Fibroblast of villous mesenchyme (primary cell): ENCODE data around the gene PDZD7. TPM values are rescaled to one million over a fixed set of nuclear protein-coding genes. Genes with fewer than 3 reads are reported as not detected.

Source experiments
- DNase-seq: peaks from one replicate; pipeline ENCODE4 v3.0.0-alpha.2; 2010; ENCODE audit warnings: low read depth
- H3K4me3 ChIP-seq: 2 replicates; pipeline ENCODE4 v1.5.1; 2011; ENCODE audit warnings: low read depth, mild to moderate bottlenecking, low read length
- total RNA-seq: library from RNA; depleted of rRNA; stranded (reverse); fragments of >200 nt; gene quantifications from 2 replicates; pipeline ENCODE4 v1.2.3, GENCODE V29; 2012
- TF ChIP-seq, protein P1 (sequence below): IDR thresholded peaks from 2 replicates; pipeline ENCODE4 v1.5.1; 2012; ENCODE audit warnings: low read depth, mild to moderate bottlenecking, low read length; ENCODE audit not compliant: insufficient read depth

The PDZD7 gene
- total RNA-seq, 1 donor, result 1.7 TPM

GRCh38 chr10:101065481-101066145 is 34.7 kb upstream of the PDZD7 start:
- DNase-seq, result peak; percentile 68
- TF ChIP-seq, protein P1, sequence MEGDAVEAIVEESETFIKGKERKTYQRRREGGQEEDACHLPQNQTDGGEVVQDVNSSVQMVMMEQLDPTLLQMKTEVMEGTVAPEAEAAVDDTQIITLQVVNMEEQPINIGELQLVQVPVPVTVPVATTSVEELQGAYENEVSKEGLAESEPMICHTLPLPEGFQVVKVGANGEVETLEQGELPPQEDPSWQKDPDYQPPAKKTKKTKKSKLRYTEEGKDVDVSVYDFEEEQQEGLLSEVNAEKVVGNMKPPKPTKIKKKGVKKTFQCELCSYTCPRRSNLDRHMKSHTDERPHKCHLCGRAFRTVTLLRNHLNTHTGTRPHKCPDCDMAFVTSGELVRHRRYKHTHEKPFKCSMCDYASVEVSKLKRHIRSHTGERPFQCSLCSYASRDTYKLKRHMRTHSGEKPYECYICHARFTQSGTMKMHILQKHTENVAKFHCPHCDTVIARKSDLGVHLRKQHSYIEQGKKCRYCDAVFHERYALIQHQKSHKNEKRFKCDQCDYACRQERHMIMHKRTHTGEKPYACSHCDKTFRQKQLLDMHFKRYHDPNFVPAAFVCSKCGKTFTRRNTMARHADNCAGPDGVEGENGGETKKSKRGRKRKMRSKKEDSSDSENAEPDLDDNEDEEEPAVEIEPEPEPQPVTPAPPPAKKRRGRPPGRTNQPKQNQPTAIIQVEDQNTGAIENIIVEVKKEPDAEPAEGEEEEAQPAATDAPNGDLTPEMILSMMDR, result no peak
- H3K4me3 ChIP-seq, result peak overlapping the region; percentile 69

DNA sequence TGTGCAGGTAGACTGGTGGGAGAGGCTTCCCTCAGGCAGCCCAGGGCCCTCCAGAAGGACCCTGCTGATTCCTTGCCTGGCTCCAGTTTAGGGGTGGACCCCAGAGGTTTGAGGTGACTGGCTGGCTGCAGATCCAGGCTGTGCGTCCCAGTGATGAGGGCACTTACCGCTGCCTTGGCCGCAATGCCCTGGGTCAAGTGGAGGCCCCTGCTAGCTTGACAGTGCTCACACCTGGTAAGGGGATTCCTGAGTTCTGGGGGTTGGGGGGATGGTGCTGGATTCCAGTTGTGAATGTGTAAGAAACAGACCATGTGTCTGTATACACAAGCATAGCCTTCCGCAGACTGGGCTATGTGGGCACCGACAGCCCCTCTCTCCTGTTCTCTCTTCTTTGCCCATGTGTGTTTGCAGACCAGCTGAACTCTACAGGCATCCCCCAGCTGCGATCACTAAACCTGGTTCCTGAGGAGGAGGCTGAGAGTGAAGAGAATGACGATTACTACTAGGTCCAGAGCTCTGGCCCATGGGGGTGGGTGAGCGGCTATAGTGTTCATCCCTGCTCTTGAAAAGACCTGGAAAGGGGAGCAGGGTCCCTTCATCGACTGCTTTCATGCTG is 33.6 kb upstream of the PDZD7 start:
- H3K4me3 ChIP-seq, result no peak overlapping the region
- TF ChIP-seq, protein P1, result no peak
- no peak for DNase-seq

DNA sequence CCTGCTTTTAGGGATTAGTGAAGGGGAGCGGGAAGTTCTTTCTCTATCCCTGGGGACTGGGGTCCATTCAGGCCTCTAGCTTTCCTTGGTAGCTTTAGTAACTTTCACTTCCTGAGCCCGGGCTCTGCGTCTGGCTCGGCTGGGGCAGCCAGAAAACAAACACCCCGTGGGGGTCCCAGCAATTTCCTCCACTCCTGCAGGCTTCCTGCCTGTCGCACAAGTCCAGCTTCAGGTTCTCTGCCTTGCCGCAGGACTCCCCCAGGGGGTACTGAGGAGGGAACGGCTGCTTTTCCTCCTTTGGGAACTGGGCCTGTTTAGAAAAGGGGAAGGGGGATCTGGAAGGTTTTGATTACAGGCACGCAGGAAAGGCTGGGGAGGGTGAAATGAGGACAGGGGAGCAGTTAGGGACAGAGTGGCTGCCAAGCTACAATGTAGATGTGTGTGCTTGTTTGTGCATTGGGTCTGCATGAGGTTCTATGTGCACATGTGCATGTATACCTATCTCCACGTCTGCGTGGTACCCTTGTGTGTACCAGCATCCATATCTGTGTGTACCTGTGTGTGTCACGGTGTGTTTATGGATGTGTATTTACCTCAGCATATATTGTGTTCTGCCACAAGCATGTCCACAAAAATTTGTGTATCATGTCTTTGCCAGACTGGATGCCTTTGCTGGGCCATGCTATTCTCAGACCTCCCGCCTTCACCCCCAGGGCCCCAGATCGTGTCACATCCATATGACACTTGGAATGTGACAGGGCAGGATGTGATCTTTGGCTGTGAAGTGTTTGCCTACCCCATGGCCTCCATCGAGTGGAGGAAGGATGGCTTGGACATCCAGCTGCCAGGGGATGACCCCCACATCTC is 32.9 kb upstream of the PDZD7 start:
- TF ChIP-seq, protein P1, result no peak
- no peak for DNase-seq
- no peak overlapping the region for H3K4me3 ChIP-seq

GRCh38 chr10:101063050-101063525 is 32.2 kb upstream of the PDZD7 start:
- DNase-seq, result no peak
- peak overlapping the region; percentile 100 for H3K4me3 ChIP-seq
- TF ChIP-seq, protein P1, result no peak

DNA sequence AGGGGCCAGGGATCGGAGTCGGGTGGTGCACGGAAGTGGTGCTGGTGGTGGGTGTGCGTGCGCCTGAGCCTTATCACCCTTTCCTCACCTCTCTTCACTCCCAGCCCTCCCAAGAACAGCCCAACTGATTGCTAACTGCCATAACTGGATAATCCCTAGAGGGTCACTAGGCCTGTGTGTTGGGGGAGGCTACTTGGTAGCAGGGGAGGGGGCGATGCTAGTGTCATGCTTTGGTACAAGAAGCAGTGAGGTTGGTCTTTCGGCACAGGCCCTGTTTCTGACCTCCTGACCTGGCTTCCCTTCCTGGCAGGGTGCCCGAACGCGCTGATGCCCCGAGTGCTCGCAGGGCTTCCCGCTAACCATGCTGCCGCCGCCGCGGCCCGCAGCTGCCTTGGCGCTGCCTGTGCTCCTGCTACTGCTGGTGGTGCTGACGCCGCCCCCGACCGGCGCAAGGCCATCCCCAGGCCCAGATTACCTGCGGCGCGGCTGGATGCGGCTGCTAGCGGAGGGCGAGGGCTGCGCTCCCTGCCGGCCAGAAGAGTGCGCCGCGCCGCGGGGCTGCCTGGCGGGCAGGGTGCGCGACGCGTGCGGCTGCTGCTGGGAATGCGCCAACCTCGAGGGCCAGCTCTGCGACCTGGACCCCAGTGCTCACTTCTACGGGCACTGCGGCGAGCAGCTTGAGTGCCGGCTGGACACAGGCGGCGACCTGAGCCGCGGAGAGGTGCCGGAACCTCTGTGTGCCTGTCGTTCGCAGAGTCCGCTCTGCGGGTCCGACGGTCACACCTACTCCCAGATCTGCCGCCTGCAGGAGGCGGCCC is 31.5 kb upstream of the PDZD7 start:
- DNase-seq, result peak; percentile 58
- peak overlapping the region; percentile 100 for H3K4me3 ChIP-seq
- TF ChIP-seq, protein P1, result peak; percentile 61

- TF ChIP-seq, protein P1, result no peak
- peak within 1 kb of the TSS; percentile 100 for H3K4me3 ChIP-seq
- peak; percentile 63 for DNase-seq
These were observed 30.8 kb upstream of the PDZD7 start, which contains the start of gene KAZALD1 for GRCh38 chr10:101061624-101062231. Gene KAZALD1 (plus strand): TSS chr10:101061989. CDS start chr10:101062593, 604 bp downstream.
